HepG2 (cell line): ENCODE data around the gene SP1. TPM values are rescaled to one million over a fixed set of nuclear protein-coding genes. Genes with fewer than 3 reads are reported as not detected.

ENCODE experiments used
- BCL6 ChIP-seq: IDR thresholded peaks from 2 replicates; pipeline ENCODE4 v1.6.1; 2016; ENCODE audit warnings: missing genetic modification reagents, missing compliant biosample characterization
- ELF1 ChIP-seq: sonication (generic); formaldehyde crosslinking; IDR thresholded peaks from 2 replicates; pipeline ENCODE4 v1.4.0; 2020; ENCODE audit warnings: missing genetic modification reagents
- EP300 ChIP-seq, 3 experiments: sonication (generic) in 1 of 3; formaldehyde crosslinking in 1 of 3; IDR thresholded peaks; 2 replicates each; pipeline versions ENCODE4 v1.5.1 to v1.6.1; 2011 to 2020; ENCODE audit warnings: low read depth in 2 of 3, low read length in 2 of 3, borderline replicate concordance in 1 of 3, improper control_type of control experiment in 1 of 3, mild to moderate bottlenecking in 1 of 3, missing genetic modification reagents in 1 of 3, moderate library complexity in 1 of 3
- KLF12 ChIP-seq: sonication (generic); formaldehyde crosslinking; IDR thresholded peaks from 2 replicates; pipeline ENCODE4 v1.4.0; 2020; ENCODE audit warnings: missing genetic modification reagents, borderline replicate concordance
- MIXL1 ChIP-seq: IDR thresholded peaks from 2 replicates; pipeline ENCODE4 v1.6.1; 2016
- MYNN ChIP-seq: sonication (generic); formaldehyde crosslinking; IDR thresholded peaks from 2 replicates; pipeline ENCODE4 v1.4.0; 2020; ENCODE audit warnings: mild to moderate bottlenecking, low read depth, missing genetic modification reagents
- NFKB2 ChIP-seq: sonication (generic); formaldehyde crosslinking; IDR thresholded peaks from 2 replicates; pipeline ENCODE4 v1.4.0; 2020; ENCODE audit warnings: missing genetic modification reagents, borderline replicate concordance
- NR1H2 ChIP-seq: sonication (generic); formaldehyde crosslinking; IDR thresholded peaks from 2 replicates; pipeline ENCODE4 v1.8.1; 2022; ENCODE audit warnings: low read depth, missing genetic modification reagents, borderline replicate concordance
- POLR2A ChIP-seq, 2 experiments: IDR thresholded peaks; 2 replicates each; pipeline ENCODE4 v1.6.1; 2011; ENCODE audit warnings: low read depth in 2 of 2, low read length in 2 of 2, mild to moderate bottlenecking in 1 of 2, moderate library complexity in 1 of 2; ENCODE audit not compliant: insufficient read depth in 1 of 2
- POLR2G ChIP-seq: fragments of 200-400 bp; formaldehyde crosslinking; IDR thresholded peaks from 2 replicates; pipeline ENCODE4 v1.6.1; 2018; ENCODE audit warnings: mild to moderate bottlenecking, low read depth, low read length, moderate library complexity
- RELA ChIP-seq: sonication (generic); formaldehyde crosslinking; IDR thresholded peaks from 2 replicates; pipeline ENCODE4 v1.4.0; 2020; ENCODE audit warnings: missing genetic modification reagents
- REXO4 ChIP-seq: sonication (generic); formaldehyde crosslinking; IDR thresholded peaks from 2 replicates; pipeline ENCODE4 v1.8.0; 2022; ENCODE audit warnings: missing genetic modification reagents, mild to moderate bottlenecking, borderline replicate concordance
- SOX6 ChIP-seq, 2 experiments: fragments of 450-650 bp in 1 of 2; sonication (generic) in 1 of 2; formaldehyde crosslinking in 1 of 2; IDR thresholded peaks; 2 replicates each; pipeline versions ENCODE4 v1.4.0 to v1.6.1; 2017 to 2020; ENCODE audit warnings: antibody characterized with exemption in 1 of 2, mild to moderate bottlenecking in 1 of 2, missing genetic modification reagents in 1 of 2
- SPEN ChIP-seq: sonication (generic); formaldehyde crosslinking; IDR thresholded peaks from 2 replicates; pipeline ENCODE4 v1.5.1; 2020; ENCODE audit warnings: low read depth, mild to moderate bottlenecking, missing genetic modification reagents
- TAF15 ChIP-seq: fragments of 200-400 bp; formaldehyde crosslinking; IDR thresholded peaks from one replicate; pipeline ENCODE4 v1.6.1; 2018; ENCODE audit warnings: mild to moderate bottlenecking, low read depth, low read length; ENCODE audit not compliant: poor library complexity, severe bottlenecking
- ZNF274 ChIP-seq: sonication (generic); formaldehyde crosslinking; IDR thresholded peaks from 2 replicates; pipeline ENCODE4 v1.5.1; 2020; ENCODE audit warnings: mild to moderate bottlenecking, missing genetic modification reagents
- ZNF281 ChIP-seq: sonication (generic); formaldehyde crosslinking; IDR thresholded peaks from 2 replicates; pipeline ENCODE4 v1.4.0; 2020; ENCODE audit warnings: missing genetic modification reagents, borderline replicate concordance
- ZNF3 ChIP-seq: IDR thresholded peaks from 2 replicates; pipeline ENCODE4 v1.7.0; 2017; ENCODE audit warnings: inconsistent platforms
- ZNF326 ChIP-seq: sonication (generic); formaldehyde crosslinking; IDR thresholded peaks from 2 replicates; pipeline ENCODE4 v1.4.0; 2020; ENCODE audit warnings: missing genetic modification reagents, borderline replicate concordance
- ZNF619 ChIP-seq: sonication (generic); formaldehyde crosslinking; IDR thresholded peaks from 2 replicates; pipeline ENCODE4 v1.4.0; 2020; ENCODE audit warnings: mild to moderate bottlenecking, missing genetic modification reagents
- ZNF746 ChIP-seq: sonication (generic); formaldehyde crosslinking; IDR thresholded peaks from 2 replicates; pipeline ENCODE4 v1.8.0; 2022; ENCODE audit warnings: mild to moderate bottlenecking, missing genetic modification reagents
- ZNF761 ChIP-seq: sonication (generic); formaldehyde crosslinking; conservative IDR thresholded peaks from 2 replicates; pipeline ENCODE4 v1.4.0; 2020; ENCODE audit warnings: mild to moderate bottlenecking, missing genetic modification reagents
- polyA plus RNA-seq, 8 experiments: library from polyadenylated mRNA; depleted of rRNA in 3 of 8; stranded (reverse) in 7 of 8; unstranded in 1 of 8; fragments of >200 nt; fragmentation: Illumina TruSeq in 4 of 8; extraction: Trizol in 4 of 8; gene quantifications; 2 replicates each; pipeline versions ENCODE4 v1.2.1 to v1.2.3, GENCODE V29; 2011 to 2016; ENCODE audit warnings: low read depth in 4 of 8, missing spikeins in 1 of 8, mixed read lengths in 1 of 8; ENCODE audit not compliant: insufficient read depth in 1 of 8
- total RNA-seq, 5 experiments: library from RNA; depleted of rRNA; stranded (reverse); fragments of >200 nt; fragmentation: Illumina TruSeq; extraction: Trizol; gene quantifications; 2 replicates each; pipeline ENCODE4 v1.2.3, GENCODE V29; 2016; ENCODE audit warnings: low read depth in 1 of 5
- TF ChIP-seq, protein P1 (sequence below): sonication (generic); formaldehyde crosslinking; IDR thresholded peaks from 2 replicates; pipeline ENCODE4 v1.4.0; 2020; ENCODE audit warnings: missing genetic modification reagents

Gene SP1
- total and polyA plus RNA-seq, 2 of the 13 experiments (the other 11 are each of a cell fraction or from before 2014, with no cell fraction given), result 26.5 to 27.5 TPM

- peak; percentile 57; the same call in 1 of the 2 replicates for TF ChIP-seq NFKB2 (CRISPR knock-in tag)
- peak; percentile 95 for TF ChIP-seq ZNF746 (CRISPR knock-in tag)
- peak; percentile 59; the same call in 1 of the 2 replicates for TF ChIP-seq MIXL1 (CRISPR knock-in tag)
- TF ChIP-seq POLR2A (IDR thresholded peaks at IDR 0.05; ENCODE audit: insufficient read depth in 1 of 2, low read depth in 2 of 2, low read length in 2 of 2), result peak; percentile 87 to 91
- TF ChIP-seq SOX6 (IDR thresholded peaks at IDR 0.05), result no peak
- peak; percentile 75 for TF ChIP-seq SOX6 (CRISPR knock-in tag; IDR thresholded peaks at IDR 0.05)
- TF ChIP-seq ZNF281 (CRISPR knock-in tag), result peak; percentile 31; the same call in 1 of the 2 replicates
- TF ChIP-seq ZNF326 (CRISPR knock-in tag), result no peak
- TF ChIP-seq BCL6 (CRISPR knock-in tag), result peak; percentile 45; the same call in 1 of the 2 replicates
- TF ChIP-seq, protein P1, sequence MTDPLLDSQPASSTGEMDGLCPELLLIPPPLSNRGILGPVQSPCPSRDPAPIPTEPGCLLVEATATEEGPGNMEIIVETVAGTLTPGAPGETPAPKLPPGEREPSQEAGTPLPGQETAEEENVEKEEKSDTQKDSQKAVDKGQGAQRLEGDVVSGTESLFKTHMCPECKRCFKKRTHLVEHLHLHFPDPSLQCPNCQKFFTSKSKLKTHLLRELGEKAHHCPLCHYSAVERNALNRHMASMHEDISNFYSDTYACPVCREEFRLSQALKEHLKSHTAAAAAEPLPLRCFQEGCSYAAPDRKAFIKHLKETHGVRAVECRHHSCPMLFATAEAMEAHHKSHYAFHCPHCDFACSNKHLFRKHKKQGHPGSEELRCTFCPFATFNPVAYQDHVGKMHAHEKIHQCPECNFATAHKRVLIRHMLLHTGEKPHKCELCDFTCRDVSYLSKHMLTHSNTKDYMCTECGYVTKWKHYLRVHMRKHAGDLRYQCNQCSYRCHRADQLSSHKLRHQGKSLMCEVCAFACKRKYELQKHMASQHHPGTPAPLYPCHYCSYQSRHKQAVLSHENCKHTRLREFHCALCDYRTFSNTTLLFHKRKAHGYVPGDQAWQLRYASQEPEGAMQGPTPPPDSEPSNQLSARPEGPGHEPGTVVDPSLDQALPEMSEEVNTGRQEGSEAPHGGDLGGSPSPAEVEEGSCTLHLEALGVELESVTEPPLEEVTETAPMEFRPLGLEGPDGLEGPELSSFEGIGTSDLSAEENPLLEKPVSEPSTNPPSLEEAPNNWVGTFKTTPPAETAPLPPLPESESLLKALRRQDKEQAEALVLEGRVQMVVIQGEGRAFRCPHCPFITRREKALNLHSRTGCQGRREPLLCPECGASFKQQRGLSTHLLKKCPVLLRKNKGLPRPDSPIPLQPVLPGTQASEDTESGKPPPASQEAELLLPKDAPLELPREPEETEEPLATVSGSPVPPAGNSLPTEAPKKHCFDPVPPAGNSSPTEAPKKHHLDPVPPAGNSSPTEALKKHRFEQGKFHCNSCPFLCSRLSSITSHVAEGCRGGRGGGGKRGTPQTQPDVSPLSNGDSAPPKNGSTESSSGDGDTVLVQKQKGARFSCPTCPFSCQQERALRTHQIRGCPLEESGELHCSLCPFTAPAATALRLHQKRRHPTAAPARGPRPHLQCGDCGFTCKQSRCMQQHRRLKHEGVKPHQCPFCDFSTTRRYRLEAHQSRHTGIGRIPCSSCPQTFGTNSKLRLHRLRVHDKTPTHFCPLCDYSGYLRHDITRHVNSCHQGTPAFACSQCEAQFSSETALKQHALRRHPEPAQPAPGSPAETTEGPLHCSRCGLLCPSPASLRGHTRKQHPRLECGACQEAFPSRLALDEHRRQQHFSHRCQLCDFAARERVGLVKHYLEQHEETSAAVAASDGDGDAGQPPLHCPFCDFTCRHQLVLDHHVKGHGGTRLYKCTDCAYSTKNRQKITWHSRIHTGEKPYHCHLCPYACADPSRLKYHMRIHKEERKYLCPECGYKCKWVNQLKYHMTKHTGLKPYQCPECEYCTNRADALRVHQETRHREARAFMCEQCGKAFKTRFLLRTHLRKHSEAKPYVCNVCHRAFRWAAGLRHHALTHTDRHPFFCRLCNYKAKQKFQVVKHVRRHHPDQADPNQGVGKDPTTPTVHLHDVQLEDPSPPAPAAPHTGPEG (CRISPR knock-in tag), result peak; percentile 87; the same call in 1 of the 2 replicates
- TF ChIP-seq ELF1 (CRISPR knock-in tag), result peak; percentile 93
- TF ChIP-seq ZNF761 (CRISPR knock-in tag), result peak; percentile 70; the same call in 1 of the 2 replicates
- TF ChIP-seq KLF12 (CRISPR knock-in tag), result peak; percentile 71
- TF ChIP-seq EP300 (IDR thresholded peaks at IDR 0.05; ENCODE audit: low read depth in 2 of 2, low read length in 2 of 2), result peak; percentile 31 to 42; a peak in 1 of 4 replicates
- peak; percentile 47; the same call in 1 of the 2 replicates for TF ChIP-seq EP300 (CRISPR knock-in tag; IDR thresholded peaks at IDR 0.05; ENCODE audit: borderline replicate concordance)
- TF ChIP-seq ZNF274 (CRISPR knock-in tag), result peak; percentile 25; the same call in 1 of the 2 replicates
- TF ChIP-seq NR1H2 (CRISPR knock-in tag), result no peak
- peak; percentile 92 for TF ChIP-seq POLR2G
- no peak for TF ChIP-seq TAF15
- peak; percentile 38 for TF ChIP-seq SPEN (CRISPR knock-in tag)
- TF ChIP-seq ZNF619 (CRISPR knock-in tag), result no peak
- peak; percentile 89; the same call in 1 of the 2 replicates for TF ChIP-seq RELA
- no peak for TF ChIP-seq ZNF3 (CRISPR knock-in tag)
- no peak for TF ChIP-seq REXO4 (CRISPR knock-in tag)
- TF ChIP-seq MYNN, result no peak
Observed at GRCh38 chr12:53451661-53452158, 71.7 kb downstream of the SP1 start, which contains the start of gene PCBP2 (continued).
